ENCODE measurements around the gene CCDC3.

DNA sequence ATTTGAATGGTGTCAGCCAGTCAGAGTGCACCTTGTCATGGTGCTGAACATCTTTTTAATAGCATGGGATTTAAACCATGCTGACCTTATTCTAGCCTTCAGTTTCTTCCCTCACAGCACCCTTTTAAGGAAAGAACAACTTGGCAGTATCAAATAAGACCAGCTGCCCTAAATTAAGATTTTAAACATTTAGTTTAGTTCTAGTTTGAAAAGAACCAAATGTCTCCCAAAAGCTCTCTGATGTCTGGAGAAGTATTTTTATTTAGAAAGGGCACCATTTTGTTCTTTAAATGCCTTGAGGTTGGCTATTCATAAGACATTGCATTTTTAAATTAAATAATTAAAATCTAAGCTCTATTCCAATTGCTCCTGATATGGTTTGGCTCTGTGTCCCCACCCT is 121.1 kb downstream of the CCDC3 start:
- TF ChIP-seq, protein P1, sequence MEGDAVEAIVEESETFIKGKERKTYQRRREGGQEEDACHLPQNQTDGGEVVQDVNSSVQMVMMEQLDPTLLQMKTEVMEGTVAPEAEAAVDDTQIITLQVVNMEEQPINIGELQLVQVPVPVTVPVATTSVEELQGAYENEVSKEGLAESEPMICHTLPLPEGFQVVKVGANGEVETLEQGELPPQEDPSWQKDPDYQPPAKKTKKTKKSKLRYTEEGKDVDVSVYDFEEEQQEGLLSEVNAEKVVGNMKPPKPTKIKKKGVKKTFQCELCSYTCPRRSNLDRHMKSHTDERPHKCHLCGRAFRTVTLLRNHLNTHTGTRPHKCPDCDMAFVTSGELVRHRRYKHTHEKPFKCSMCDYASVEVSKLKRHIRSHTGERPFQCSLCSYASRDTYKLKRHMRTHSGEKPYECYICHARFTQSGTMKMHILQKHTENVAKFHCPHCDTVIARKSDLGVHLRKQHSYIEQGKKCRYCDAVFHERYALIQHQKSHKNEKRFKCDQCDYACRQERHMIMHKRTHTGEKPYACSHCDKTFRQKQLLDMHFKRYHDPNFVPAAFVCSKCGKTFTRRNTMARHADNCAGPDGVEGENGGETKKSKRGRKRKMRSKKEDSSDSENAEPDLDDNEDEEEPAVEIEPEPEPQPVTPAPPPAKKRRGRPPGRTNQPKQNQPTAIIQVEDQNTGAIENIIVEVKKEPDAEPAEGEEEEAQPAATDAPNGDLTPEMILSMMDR (IDR thresholded peaks at IDR 0.05), result no peak
- TF ChIP-seq POLR2A (IDR thresholded peaks at IDR 0.05), result no peak
